Natural killer cell (primary cell): ENCODE data around the gene PIGQ. TPM values are rescaled to one million over a fixed set of nuclear protein-coding genes. Genes with fewer than 3 reads are reported as not detected.

ENCODE experiments used
- ATAC-seq, 3 donors: fragments of 150-1000 bp in 2 of 3; fragments of 200-7000 bp in 1 of 3; cut with Tn5 transposase; 1 replicate in 1 of 3; 2 replicates in 2 of 3; pipeline ENCODE4 v1.10.0; 2021; ENCODE audit warnings: mild to moderate bottlenecking in 2 of 3, moderate library complexity in 2 of 3
- DNase-seq, 2 donors: peaks; one replicate each; pipeline versions ENCODE4 v3.0.0 to v3.0.0-alpha.2; 2013 to 2021; ENCODE audit warnings: mixed read lengths in 1 of 2
- H3K27ac ChIP-seq: one replicate; pipeline ENCODE4 v1.5.1; 2013; ENCODE audit warnings: mild to moderate bottlenecking, low read length
- H3K27me3 ChIP-seq: one replicate; pipeline ENCODE4 v1.6.1; 2013; ENCODE audit warnings: low read length; ENCODE audit not compliant: control insufficient read depth, insufficient read depth
- H3K36me3 ChIP-seq: one replicate; pipeline ENCODE4 v1.6.1; 2013; ENCODE audit warnings: low read length; ENCODE audit not compliant: control insufficient read depth, insufficient read depth
- H3K4me1 ChIP-seq: one replicate; pipeline ENCODE4 v1.6.1; 2013; ENCODE audit warnings: low read length; ENCODE audit not compliant: control insufficient read depth, insufficient read depth
- H3K4me3 ChIP-seq: one replicate; pipeline ENCODE4 v1.5.1; 2013; ENCODE audit warnings: low read length
- H3K9me3 ChIP-seq: one replicate; pipeline ENCODE4 v1.6.1; 2013; ENCODE audit warnings: low read length; ENCODE audit not compliant: control insufficient read depth, insufficient read depth
- H3K27ac Mint-ChIP-seq, 2 donors: one replicate each; pipeline ENCODE4 v1.8.0; 2022; ENCODE audit warnings: mild to moderate bottlenecking in 2 of 2, mixed read lengths in 2 of 2, moderate library complexity in 1 of 2
- H3K27me3 Mint-ChIP-seq, 2 donors: one replicate each; pipeline ENCODE4 v1.8.0; 2022; ENCODE audit warnings: low read depth in 2 of 2, mixed read lengths in 2 of 2
- H3K36me3 Mint-ChIP-seq: one replicate; pipeline ENCODE4 v1.8.0; 2022; ENCODE audit warnings: mixed read lengths
- H3K4me1 Mint-ChIP-seq, 2 donors: one replicate each; pipeline ENCODE4 v1.8.0; 2022; ENCODE audit warnings: mixed read lengths in 2 of 2
- H3K4me3 Mint-ChIP-seq: one replicate; pipeline ENCODE4 v1.8.0; 2022; ENCODE audit warnings: mild to moderate bottlenecking, moderate library complexity, mixed read lengths
- H3K9me3 Mint-ChIP-seq, 2 donors: one replicate each; pipeline ENCODE4 v1.8.0; 2022; ENCODE audit warnings: mixed read lengths in 2 of 2
- WGBS: methylation state at CpG from one replicate; pipeline ENCODE4 v1.1.7; 2013; ENCODE audit warnings: missing lambda C conversion rate; ENCODE audit not compliant: insufficient coverage; 5-methylcytosine and 5-hydroxymethylcytosine counted together
- intact Hi-C: fragments of 100-400 bp; cut with micrococcal nuclease; formaldehyde crosslinking; loops from one replicate; pipeline ENCODE4 v1.14.2; 2022
- total RNA-seq, 4 donors: library from RNA; stranded (reverse); fragments of 120-200 nt in 1 of 4; gene quantifications; one replicate each; pipeline versions ENCODE4 v1.2.3 to v1.2.4, GENCODE V29; 2013 to 2022
- TF ChIP-seq, protein P1 (sequence below): fragments of 200-600 bp; IDR thresholded peaks from one replicate; pipeline ENCODE4 v1.8.0; 2022; ENCODE audit warnings: antibody characterized with exemption

The PIGQ gene
- total RNA-seq, 3 donors from 2014 or later (not counting 1 experiment from before 2014, with no cell fraction given): 27.6 to 40.5 (median 37.0) TPM

DNA sequence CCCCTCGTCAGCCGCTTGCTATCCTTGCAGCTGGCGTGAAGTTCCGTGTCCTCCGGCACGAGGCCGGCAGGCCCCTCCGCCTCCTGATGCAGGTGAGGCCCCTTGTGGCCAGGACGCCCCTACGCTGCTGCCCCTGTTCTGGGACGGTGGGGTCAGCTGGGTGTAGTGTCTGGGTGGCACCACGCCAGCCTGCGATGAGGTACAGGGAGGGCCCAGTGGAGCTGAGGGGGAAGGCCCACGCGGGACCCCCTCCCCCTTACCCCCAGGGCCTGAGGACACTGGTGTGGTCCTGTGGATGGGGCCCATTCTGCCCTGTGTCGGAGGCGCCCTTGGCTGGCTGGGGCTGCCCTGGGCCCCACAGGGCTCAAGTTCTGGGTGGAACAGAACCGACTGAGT, 12.4 kb downstream of the PIGQ start:
- Mint-ChIP-seq H3K27ac (no peak overlapping the region), H3K36me3 (no peaks in the 10 kb centered on the region), H3K4me3 (no peak overlapping the region), H3K9me3 (no peaks in the 10 kb centered on the region), H3K27me3 (no peaks in the 10 kb centered on the region), H3K4me1 (no peaks in the 10 kb centered on the region)
- 87% methylated on average over 17 of the region's 18 CpGs for WGBS
- Histone ChIP-seq H3K4me1 (peaks cover 9% of the 10 kb centered on the region), H3K36me3 (no peaks in the 10 kb centered on the region), H3K27ac (no peak overlapping the region), H3K9me3 (no peaks in the 10 kb centered on the region), H3K27me3 (no peaks in the 10 kb centered on the region), H3K4me3 (no peak overlapping the region)
- intact Hi-C loops: no loop called here
- no peak for ATAC-seq
- no peak for DNase-seq
- TF ChIP-seq, protein P1, sequence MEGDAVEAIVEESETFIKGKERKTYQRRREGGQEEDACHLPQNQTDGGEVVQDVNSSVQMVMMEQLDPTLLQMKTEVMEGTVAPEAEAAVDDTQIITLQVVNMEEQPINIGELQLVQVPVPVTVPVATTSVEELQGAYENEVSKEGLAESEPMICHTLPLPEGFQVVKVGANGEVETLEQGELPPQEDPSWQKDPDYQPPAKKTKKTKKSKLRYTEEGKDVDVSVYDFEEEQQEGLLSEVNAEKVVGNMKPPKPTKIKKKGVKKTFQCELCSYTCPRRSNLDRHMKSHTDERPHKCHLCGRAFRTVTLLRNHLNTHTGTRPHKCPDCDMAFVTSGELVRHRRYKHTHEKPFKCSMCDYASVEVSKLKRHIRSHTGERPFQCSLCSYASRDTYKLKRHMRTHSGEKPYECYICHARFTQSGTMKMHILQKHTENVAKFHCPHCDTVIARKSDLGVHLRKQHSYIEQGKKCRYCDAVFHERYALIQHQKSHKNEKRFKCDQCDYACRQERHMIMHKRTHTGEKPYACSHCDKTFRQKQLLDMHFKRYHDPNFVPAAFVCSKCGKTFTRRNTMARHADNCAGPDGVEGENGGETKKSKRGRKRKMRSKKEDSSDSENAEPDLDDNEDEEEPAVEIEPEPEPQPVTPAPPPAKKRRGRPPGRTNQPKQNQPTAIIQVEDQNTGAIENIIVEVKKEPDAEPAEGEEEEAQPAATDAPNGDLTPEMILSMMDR: no peak

DNA sequence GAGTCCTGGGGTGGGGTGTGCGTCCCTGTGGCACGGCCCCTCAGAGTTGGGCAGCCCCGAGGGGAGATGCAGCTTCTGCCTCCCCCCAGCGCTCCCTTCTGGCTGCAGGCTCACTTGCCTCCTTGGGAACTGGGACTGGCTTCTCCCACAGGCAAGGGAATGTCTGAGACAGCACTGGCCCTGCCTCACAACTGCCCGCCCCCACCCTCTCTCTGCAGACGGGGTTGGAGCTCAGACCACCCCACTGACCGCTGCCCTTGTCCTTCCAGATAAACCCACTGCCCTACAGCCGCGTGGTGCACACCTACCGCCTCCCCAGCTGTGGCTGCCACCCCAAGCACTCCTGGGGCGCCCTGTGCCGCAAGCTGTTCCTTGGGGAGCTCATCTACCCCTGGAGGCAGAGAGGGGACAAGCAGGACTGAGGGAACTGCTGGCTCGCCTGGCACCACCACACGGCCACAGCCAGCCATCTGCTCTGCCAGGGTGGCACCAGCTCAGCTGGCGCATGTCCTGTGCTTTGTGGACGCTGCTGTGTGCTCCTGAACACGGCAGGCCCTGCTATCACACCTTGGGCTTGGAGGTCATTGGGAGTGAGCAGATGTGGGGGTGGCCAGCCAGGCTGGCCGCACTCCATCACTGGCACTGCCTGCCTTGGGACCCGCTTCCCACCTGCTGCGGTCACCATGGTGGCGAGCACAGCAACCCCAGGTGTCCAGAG, 13.0 kb downstream of the PIGQ start:
- no peak for DNase-seq
- Histone ChIP-seq H3K4me3 (no peak overlapping the region), H3K4me1 (peaks cover 12% of the 10 kb centered on the region), H3K9me3 (no peaks in the 10 kb centered on the region), H3K27ac (no peak overlapping the region), H3K27me3 (no peaks in the 10 kb centered on the region), H3K36me3 (no peaks in the 10 kb centered on the region)
- no peaks in the 10 kb centered on the region for H3K27me3 Mint-ChIP-seq
- no peaks in the 10 kb centered on the region for H3K36me3 Mint-ChIP-seq
- no peak for ATAC-seq
- TF ChIP-seq, protein P1: no peak
- H3K4me1 Mint-ChIP-seq: no peaks in the 10 kb centered on the region
- no peak overlapping the region for H3K27ac Mint-ChIP-seq
- intact Hi-C loops: no loop called here
- H3K9me3 Mint-ChIP-seq: no peaks in the 10 kb centered on the region
- WGBS: 94% methylated on average over 21 of the region's 21 CpGs
- H3K4me3 Mint-ChIP-seq: no peak overlapping the region

DNA sequence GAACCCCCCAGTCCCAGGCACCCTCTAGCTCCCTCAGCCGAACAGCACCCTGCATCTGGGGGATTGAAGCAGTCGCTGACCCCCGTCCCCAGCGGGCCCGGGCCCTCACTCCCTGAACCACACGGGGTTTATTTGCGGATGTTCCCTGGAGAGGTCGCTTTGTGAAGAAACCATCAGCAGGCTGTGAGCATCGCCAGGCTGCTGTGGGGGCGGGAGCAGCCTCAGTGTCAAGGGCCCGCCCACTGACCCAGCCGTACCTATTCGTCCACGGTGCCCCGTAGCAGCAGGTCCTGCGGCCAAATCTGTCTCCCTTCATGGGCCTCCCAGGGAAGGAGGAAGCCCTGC, 13.7 kb downstream of the PIGQ start:
- H3K4me1 Mint-ChIP-seq: peaks cover 0 to 4% of the 10 kb centered on the region in 2 donors
- DNase-seq: no peak
- H3K36me3 Mint-ChIP-seq: no peaks in the 10 kb centered on the region
- intact Hi-C loops: no loop called here
- no peak overlapping the region for H3K27ac ChIP-seq
- no peaks in the 10 kb centered on the region for H3K9me3 ChIP-seq
- no peak overlapping the region for H3K4me3 ChIP-seq
- WGBS: 81% methylated on average over 16 of the region's 16 CpGs
- no peaks in the 10 kb centered on the region for H3K9me3 Mint-ChIP-seq
- no peak overlapping the region for H3K27ac Mint-ChIP-seq
- H3K4me3 Mint-ChIP-seq: no peak overlapping the region
- peaks cover 19% of the 10 kb centered on the region for H3K4me1 ChIP-seq
- no peak for ATAC-seq
- H3K36me3 ChIP-seq: no peaks in the 10 kb centered on the region
- H3K27me3 ChIP-seq: no peaks in the 10 kb centered on the region
- H3K27me3 Mint-ChIP-seq: no peaks in the 10 kb centered on the region
- TF ChIP-seq, protein P1: no peak
